CD14-positive monocyte (primary cell): Measurements from ENCODE around the gene SSMEM1. TPM values are rescaled to one million over a fixed set of nuclear protein-coding genes. Genes with fewer than 3 reads are reported as not detected.

Experiments used
- DNase-seq, 3 donors: peaks; one replicate each; pipeline ENCODE4 v3.0.0-alpha.2; 2011 to 2022
- H2AFZ ChIP-seq: 2 replicates; pipeline ENCODE4 v1.6.0; 2012; ENCODE audit warnings: mild to moderate bottlenecking, low read depth, low read length, inconsistent platforms; ENCODE audit not compliant: insufficient read depth, poor library complexity, severe bottlenecking
- H3K27ac ChIP-seq, 2 donors: 1 replicate in 1 of 2; 2 replicates in 1 of 2; pipeline ENCODE4 v1.5.1; 2012 to 2013; ENCODE audit warnings: low read length in 2 of 2, control low read depth in 1 of 2, inconsistent platforms in 1 of 2, low read depth in 1 of 2, mild to moderate bottlenecking in 1 of 2
- H3K27me3 ChIP-seq, 2 donors: one replicate each; pipeline versions ENCODE4 v1.6.0 to v1.6.1; 2011 to 2013; ENCODE audit warnings: low read length in 2 of 2; ENCODE audit not compliant: control insufficient read depth in 2 of 2, insufficient read depth in 2 of 2
- H3K36me3 ChIP-seq, 2 donors: replicated peaks in 1 of 2; 1 replicate in 1 of 2; 2 replicates in 1 of 2; pipeline versions ENCODE4 v1.5.1 to v1.6.1; 2012 to 2013; ENCODE audit warnings: low read length in 2 of 2, control low read depth in 1 of 2, inconsistent platforms in 1 of 2, mild to moderate bottlenecking in 1 of 2; ENCODE audit not compliant: insufficient read depth in 2 of 2, control insufficient read depth in 1 of 2
- H3K4me1 ChIP-seq, 2 donors: 1 replicate in 1 of 2; 2 replicates in 1 of 2; pipeline versions ENCODE4 v1.5.1 to v1.6.1; 2012 to 2013; ENCODE audit warnings: low read length in 2 of 2, control low read depth in 1 of 2, inconsistent platforms in 1 of 2, mild to moderate bottlenecking in 1 of 2, moderate library complexity in 1 of 2; ENCODE audit not compliant: insufficient read depth in 2 of 2, control insufficient read depth in 1 of 2
- H3K4me2 ChIP-seq: replicated peaks from 2 replicates; pipeline ENCODE3; 2012; ENCODE audit warnings: low read length, moderate library complexity, mild to moderate bottlenecking; ENCODE audit not compliant: poor library complexity, severe bottlenecking; ENCODE audit errors: extremely low read depth
- H3K4me3 ChIP-seq, 3 experiments: fragments of 200-600 bp in 1 of 3; sonication (generic) in 1 of 3; replicated peaks in 1 of 3; 1 replicate in 2 of 3; 2 replicates in 1 of 3; pipeline ENCODE4 v1.5.1; 2011 to 2013; ENCODE audit warnings: low read length in 3 of 3, mild to moderate bottlenecking in 3 of 3, control low read depth in 2 of 3, low read depth in 2 of 3, inconsistent platforms in 1 of 3, moderate library complexity in 1 of 3
- H3K79me2 ChIP-seq: 2 replicates; pipeline ENCODE4 v1.6.0; 2012; ENCODE audit warnings: mild to moderate bottlenecking, control low read depth, inconsistent platforms, low read length, moderate library complexity; ENCODE audit not compliant: insufficient read depth
- H3K9ac ChIP-seq: 2 replicates; pipeline ENCODE4 v1.6.0; 2017; ENCODE audit warnings: low read length, mild to moderate bottlenecking; ENCODE audit not compliant: insufficient read depth, poor library complexity, severe bottlenecking
- H3K9me3 ChIP-seq, 2 donors: replicated peaks in 1 of 2; 1 replicate in 1 of 2; 2 replicates in 1 of 2; pipeline versions ENCODE4 v1.5.1 to v1.6.1; 2012 to 2013; ENCODE audit warnings: low read length in 2 of 2, control low read depth in 1 of 2; ENCODE audit not compliant: control insufficient read depth in 1 of 2, insufficient read depth in 1 of 2
- H4K20me1 ChIP-seq: 2 replicates; pipeline ENCODE4 v1.6.0; 2012; ENCODE audit warnings: mild to moderate bottlenecking, low read length, control low read depth, moderate library complexity; ENCODE audit not compliant: insufficient read depth
- H3K27ac Mint-ChIP-seq, 7 donors: one replicate each; pipeline ENCODE4 v1.8.0; 2020; ENCODE audit warnings: mild to moderate bottlenecking in 7 of 7, mixed read lengths in 7 of 7, moderate library complexity in 6 of 7, inconsistent platforms in 2 of 7
- H3K27me3 Mint-ChIP-seq, 3 donors: one replicate each; pipeline ENCODE4 v1.8.0; 2021 to 2022; ENCODE audit warnings: low read depth in 3 of 3, mild to moderate bottlenecking in 3 of 3, mixed read lengths in 3 of 3, moderate library complexity in 3 of 3, inconsistent platforms in 1 of 3
- H3K36me3 Mint-ChIP-seq, 2 donors: one replicate each; pipeline ENCODE4 v1.8.0; 2020; ENCODE audit warnings: mixed read lengths in 2 of 2, inconsistent platforms in 1 of 2, mild to moderate bottlenecking in 1 of 2
- H3K4me1 Mint-ChIP-seq: one replicate; pipeline ENCODE4 v1.8.0; 2020; ENCODE audit warnings: mild to moderate bottlenecking, mixed read lengths
- H3K4me3 Mint-ChIP-seq, 2 donors: one replicate each; pipeline ENCODE4 v1.8.0; 2020; ENCODE audit warnings: mild to moderate bottlenecking in 2 of 2, mixed read lengths in 2 of 2, moderate library complexity in 1 of 2
- H3K9me3 Mint-ChIP-seq, 7 donors: one replicate each; pipeline ENCODE4 v1.8.0; 2020 to 2022; ENCODE audit warnings: mixed read lengths in 7 of 7, mild to moderate bottlenecking in 6 of 7, moderate library complexity in 6 of 7, inconsistent platforms in 2 of 7
- WGBS: methylation state at CpG from one replicate; pipeline ENCODE4 v1.1.5; 2013; ENCODE audit warnings: missing lambda C conversion rate; ENCODE audit not compliant: insufficient coverage; 5-methylcytosine and 5-hydroxymethylcytosine counted together
- intact Hi-C, 2 donors: fragments of 100-400 bp; cut with micrococcal nuclease; formaldehyde crosslinking; loops; one replicate each; pipeline versions ENCODE4 v1.15.0 to v1.15.1; 2023
- polyA plus RNA-seq, 3 donors: library from polyadenylated mRNA; depleted of rRNA in 1 of 3; unstranded in 2 of 3; stranded (reverse) in 1 of 3; fragments of 300-500 nt in 2 of 3; fragments of >200 nt in 1 of 3; fragmentation: Illumina TruSeq in 2 of 3; gene quantifications; 1 replicate in 2 of 3; 2 replicates in 1 of 3; pipeline ENCODE4 v1.2.3, GENCODE V29; 2012 to 2021
- TF ChIP-seq, protein P1 (sequence below): fragments of 200-600 bp; IDR thresholded peaks from one replicate; pipeline ENCODE4 v1.8.0; 2022; ENCODE audit warnings: antibody characterized with exemption, mild to moderate bottlenecking

The SSMEM1 gene
- polyA plus RNA-seq, 3 donors: not detected

DNA sequence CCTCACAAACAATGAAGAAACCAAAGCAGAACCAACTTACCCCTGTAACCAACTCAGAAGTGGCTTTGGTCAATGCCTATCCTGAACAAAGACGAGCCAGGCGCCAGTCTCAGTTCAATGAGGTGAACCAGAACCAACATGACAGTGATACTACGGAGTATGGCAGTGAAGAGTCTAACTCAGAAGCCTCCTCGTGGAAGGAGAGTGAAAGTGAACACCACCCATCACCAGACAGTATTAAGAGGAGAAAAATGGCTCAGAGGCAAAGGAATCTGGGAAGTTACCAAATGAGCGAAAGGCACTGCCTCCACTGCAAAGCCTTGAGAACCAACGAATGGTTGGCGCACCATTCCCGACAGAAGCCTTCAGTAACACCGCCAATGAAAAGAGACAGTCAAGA lies 8.4 kb downstream of the SSMEM1 start:
- Histone ChIP-seq H3K27ac (no peak overlapping the region), H3K27me3 (no peaks in the 10 kb centered on the region), H3K36me3 (no peaks in the 10 kb centered on the region), H3K79me2 (no peaks in the 10 kb centered on the region), H3K4me1 (no peaks in the 10 kb centered on the region), H2AFZ (no peak overlapping the region), H3K9ac (no peak overlapping the region), H3K9me3 (no peaks in the 10 kb centered on the region), H3K4me2 (no peak overlapping the region), H4K20me1 (no peaks in the 10 kb centered on the region), H3K4me3 (no peak overlapping the region)
- TF ChIP-seq, protein P1, sequence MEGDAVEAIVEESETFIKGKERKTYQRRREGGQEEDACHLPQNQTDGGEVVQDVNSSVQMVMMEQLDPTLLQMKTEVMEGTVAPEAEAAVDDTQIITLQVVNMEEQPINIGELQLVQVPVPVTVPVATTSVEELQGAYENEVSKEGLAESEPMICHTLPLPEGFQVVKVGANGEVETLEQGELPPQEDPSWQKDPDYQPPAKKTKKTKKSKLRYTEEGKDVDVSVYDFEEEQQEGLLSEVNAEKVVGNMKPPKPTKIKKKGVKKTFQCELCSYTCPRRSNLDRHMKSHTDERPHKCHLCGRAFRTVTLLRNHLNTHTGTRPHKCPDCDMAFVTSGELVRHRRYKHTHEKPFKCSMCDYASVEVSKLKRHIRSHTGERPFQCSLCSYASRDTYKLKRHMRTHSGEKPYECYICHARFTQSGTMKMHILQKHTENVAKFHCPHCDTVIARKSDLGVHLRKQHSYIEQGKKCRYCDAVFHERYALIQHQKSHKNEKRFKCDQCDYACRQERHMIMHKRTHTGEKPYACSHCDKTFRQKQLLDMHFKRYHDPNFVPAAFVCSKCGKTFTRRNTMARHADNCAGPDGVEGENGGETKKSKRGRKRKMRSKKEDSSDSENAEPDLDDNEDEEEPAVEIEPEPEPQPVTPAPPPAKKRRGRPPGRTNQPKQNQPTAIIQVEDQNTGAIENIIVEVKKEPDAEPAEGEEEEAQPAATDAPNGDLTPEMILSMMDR: no peak
- peaks cover 0 to 6% (median 2%) of the 10 kb centered on the region in 7 donors for H3K9me3 Mint-ChIP-seq
- WGBS: 94% methylated on average over 6 of the region's 9 CpGs
- no peak overlapping the region for H3K4me3 Mint-ChIP-seq
- no peaks in the 10 kb centered on the region for H3K36me3 Mint-ChIP-seq
- DNase-seq: no peak
- no peak overlapping the region for H3K27ac Mint-ChIP-seq
- H3K27me3 Mint-ChIP-seq: peaks cover 0 to 5% (median 5%) of the 10 kb centered on the region in 3 donors
- intact Hi-C loops: no loop called here
- no peaks in the 10 kb centered on the region for H3K4me1 Mint-ChIP-seq

DNA sequence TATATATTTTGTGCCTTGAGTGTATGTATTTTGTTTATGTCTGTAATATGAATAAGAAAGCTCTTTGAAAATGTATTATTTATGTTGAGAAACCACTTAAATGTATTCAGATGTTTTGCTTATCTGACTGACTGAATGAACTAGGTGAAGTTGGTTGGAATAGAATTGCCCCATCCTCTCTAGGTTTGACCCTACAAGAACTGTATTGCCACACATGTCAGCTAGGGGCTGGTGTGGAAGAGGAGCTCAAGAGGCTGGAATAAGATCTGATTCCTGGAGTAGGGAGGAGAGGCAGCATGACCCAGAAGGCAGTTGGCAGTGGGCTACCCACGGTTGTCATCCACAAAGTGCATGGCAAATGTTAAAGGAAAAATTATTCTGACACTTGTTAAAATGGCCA lies 9.1 kb downstream of the SSMEM1 start:
- H3K27me3 Mint-ChIP-seq: peaks cover 0 to 5% (median 3%) of the 10 kb centered on the region in 3 donors
- H3K27me3 ChIP-seq: no peaks in the 10 kb centered on the region
- no peak overlapping the region for H3K4me2 ChIP-seq
- peaks cover 0 to 6% (median 0%) of the 10 kb centered on the region in 7 donors for H3K9me3 Mint-ChIP-seq
- H3K27ac Mint-ChIP-seq: no peak overlapping the region
- WGBS: no CpG with 5 or more reads among the region's 1 CpG
- H3K36me3 Mint-ChIP-seq: no peaks in the 10 kb centered on the region
- H3K9ac ChIP-seq: no peak overlapping the region
- H3K4me1 ChIP-seq: no peaks in the 10 kb centered on the region
- intact Hi-C loops: no loop called here
- no peak overlapping the region for H3K4me3 ChIP-seq
- H2AFZ ChIP-seq: no peak overlapping the region
- no peaks in the 10 kb centered on the region for H4K20me1 ChIP-seq
- no peak overlapping the region for H3K27ac ChIP-seq
- no peaks in the 10 kb centered on the region for H3K79me2 ChIP-seq
- H3K4me1 Mint-ChIP-seq: no peaks in the 10 kb centered on the region
- TF ChIP-seq, protein P1: no peak
- H3K9me3 ChIP-seq: no peaks in the 10 kb centered on the region
- no peak overlapping the region for H3K4me3 Mint-ChIP-seq
- DNase-seq: no peak
- no peaks in the 10 kb centered on the region for H3K36me3 ChIP-seq
